ENCODE measurements around the gene PIWIL4. TPM values are rescaled to one million over a fixed set of nuclear protein-coding genes. Genes with fewer than 3 reads are reported as not detected.

PIWIL4 gene
- total and polyA plus RNA-seq, 9 of the 15 experiments (the other 6 are each of a cell fraction or from before 2014, with no cell fraction given), result 6.3 to 17.0 (median 10.8) TPM

- Histone ChIP-seq H3K9me3 (replicated peaks; ENCODE audit: control insufficient read depth, insufficient read depth, low read depth, low read length) (no peaks in the 10 kb centered on the region), H3K4me1 (replicated peaks in 1 of 2; ENCODE audit: control insufficient read depth in 2 of 2, insufficient read depth in 2 of 2, low read length in 2 of 2) (no peaks in the 10 kb centered on the region), H3K9me1 (ENCODE audit: control insufficient read depth, insufficient read depth, low read length) (no peaks in the 10 kb centered on the region), H3K4me2 (ENCODE audit: insufficient read depth, low read length) (no peak overlapping the region), H3K79me2 (ENCODE audit: control insufficient read depth, insufficient read depth, low read length) (no peaks in the 10 kb centered on the region), H3K27me3 (ENCODE audit: control insufficient read depth in 2 of 2, insufficient read depth in 2 of 2, low read length in 2 of 2) (no peaks in the 10 kb centered on the region), H3K9ac (ENCODE audit: insufficient read depth in 1 of 2, low read depth in 2 of 2, low read length in 2 of 2) (no peak overlapping the region), H3K36me3 (ENCODE audit: control insufficient read depth, insufficient read depth, low read length) (no peaks in the 10 kb centered on the region), H3K27ac (ENCODE audit: extremely low read depth, low read depth, low read length) (no peak overlapping the region), H3K4me3 (no peak overlapping the region), H2AFZ (ENCODE audit: low read depth, low read length) (no peak overlapping the region), H4K20me1 (replicated peaks; ENCODE audit: control insufficient read depth, insufficient read depth, low read length) (no peaks in the 10 kb centered on the region)
- no peak for TF ChIP-seq AFF1 (IDR thresholded peaks at IDR 0.05; ENCODE audit: low read depth in 1 of 2, partially characterized antibody in 2 of 2)
- TF ChIP-seq ASH1L (IDR thresholded peaks at IDR 0.05; ENCODE audit: borderline replicate concordance, low read depth, partially characterized antibody), result no peak
- no peak for TF ChIP-seq ZNF253 (CRISPR knock-in tag; conservative IDR thresholded peaks at IDR 0.05)
- no peak for TF ChIP-seq CGGBP1 (CRISPR knock-in tag; IDR thresholded peaks at IDR 0.05)
- TF ChIP-seq POLR2A (conservative IDR thresholded peaks at IDR 0.05), result no peak
- no peak for TF ChIP-seq SMARCE1 (IDR thresholded peaks at IDR 0.05)
- TF ChIP-seq POLR2H (tag; IDR thresholded peaks at IDR 0.05; ENCODE audit: low read depth), result no peak
- no peak for TF ChIP-seq PYGO2 (tag; IDR thresholded peaks at IDR 0.05)
- no peak for TF ChIP-seq ARHGAP35 (IDR thresholded peaks at IDR 0.05; ENCODE audit: partially characterized antibody)
- TF ChIP-seq ZNF75A (CRISPR knock-in tag; IDR thresholded peaks at IDR 0.05), result no peak
- no peak for TF ChIP-seq ZKSCAN3 (CRISPR knock-in tag; IDR thresholded peaks at IDR 0.05)
- ChIA-PET POLR2A (no interaction called here), CTCF (ENCODE audit: low intra/inter-chr PET ratio) (no interaction called here)
- intact Hi-C loops (cut with micrococcal nuclease) (no loop called here), in situ Hi-C loops (cut with MboI) (no loop called here)
- FAIRE-seq (no peak), ATAC-seq (no peak), DNase-seq (ENCODE audit: extremely low read depth in 1 of 4, low spot score in 3 of 4) (no peak)
- WGBS (ENCODE audit: insufficient coverage, low coverage, missing lambda C conversion rate), result 14% methylated on average over 1 of the region's 1 CpG
- BruUV-seq (replicated peaks), result no TSS peak
Observed at GRCh38 chr11:94655956-94656355, 88.8 kb downstream of the PIWIL4 start.
